GM19193 (cell line): ENCODE measurements around the gene ICA1.

ENCODE experiments used
- POLR2A ChIP-seq: IDR thresholded peaks from 4 replicates; pipeline ENCODE4 v1.6.1; 2011; ENCODE audit not compliant: insufficient read depth, insufficient read length; ENCODE audit errors: extremely low read depth

Gene ICA1

GRCh38 chr7:8192897-8193296, 69.1 kb downstream of the ICA1 start:
- no peak for TF ChIP-seq POLR2A

- TF ChIP-seq POLR2A: no peak
These were observed 71.7 kb downstream of the ICA1 start for GRCh38 chr7:8190119-8190895.

GRCh38 chr7:8189625-8190024, 72.3 kb downstream of the ICA1 start:
- TF ChIP-seq POLR2A: no peak

- TF ChIP-seq POLR2A: no peak
These were observed 75.9 kb downstream of the ICA1 start for GRCh38 chr7:8185926-8186683.

GRCh38 chr7:8184221-8184620, 77.7 kb downstream of the ICA1 start:
- TF ChIP-seq POLR2A: no peak

GRCh38 chr7:8179486-8179885, 82.5 kb downstream of the ICA1 start:
- TF ChIP-seq POLR2A: no peak

GRCh38 chr7:8178353-8178752, 83.6 kb downstream of the ICA1 start:
- no peak for TF ChIP-seq POLR2A

- TF ChIP-seq POLR2A: no peak
These were observed 84.6 kb downstream of the ICA1 start for GRCh38 chr7:8177109-8177933.

- TF ChIP-seq POLR2A: peak; percentile 36
These were observed 85.4 kb downstream of the ICA1 start for GRCh38 chr7:8176370-8177081.

- TF ChIP-seq POLR2A: no peak
These were observed 86.0 kb downstream of the ICA1 start for GRCh38 chr7:8175929-8176369.

- TF ChIP-seq POLR2A: no peak
These were observed 89.3 kb downstream of the ICA1 start for GRCh38 chr7:8172372-8173354.

GRCh38 chr7:8169171-8169570, 92.8 kb downstream of the ICA1 start:
- no peak for TF ChIP-seq POLR2A

GRCh38 chr7:8168336-8168735, 93.6 kb downstream of the ICA1 start:
- TF ChIP-seq POLR2A: no peak
